Islet precursor cell (in vitro differentiated cells): Measurements from ENCODE around the gene CNN3.
"Not testable (repeated sequence)": the region's sequence is repeated elsewhere in the genome, so short reads cannot be mapped to it uniquely, and the experiment has no call there.

Experiments
- DNase-seq: peaks from one replicate; pipeline ENCODE4 v3.0.0-alpha.2; 2018

CNN3 gene

DNA sequence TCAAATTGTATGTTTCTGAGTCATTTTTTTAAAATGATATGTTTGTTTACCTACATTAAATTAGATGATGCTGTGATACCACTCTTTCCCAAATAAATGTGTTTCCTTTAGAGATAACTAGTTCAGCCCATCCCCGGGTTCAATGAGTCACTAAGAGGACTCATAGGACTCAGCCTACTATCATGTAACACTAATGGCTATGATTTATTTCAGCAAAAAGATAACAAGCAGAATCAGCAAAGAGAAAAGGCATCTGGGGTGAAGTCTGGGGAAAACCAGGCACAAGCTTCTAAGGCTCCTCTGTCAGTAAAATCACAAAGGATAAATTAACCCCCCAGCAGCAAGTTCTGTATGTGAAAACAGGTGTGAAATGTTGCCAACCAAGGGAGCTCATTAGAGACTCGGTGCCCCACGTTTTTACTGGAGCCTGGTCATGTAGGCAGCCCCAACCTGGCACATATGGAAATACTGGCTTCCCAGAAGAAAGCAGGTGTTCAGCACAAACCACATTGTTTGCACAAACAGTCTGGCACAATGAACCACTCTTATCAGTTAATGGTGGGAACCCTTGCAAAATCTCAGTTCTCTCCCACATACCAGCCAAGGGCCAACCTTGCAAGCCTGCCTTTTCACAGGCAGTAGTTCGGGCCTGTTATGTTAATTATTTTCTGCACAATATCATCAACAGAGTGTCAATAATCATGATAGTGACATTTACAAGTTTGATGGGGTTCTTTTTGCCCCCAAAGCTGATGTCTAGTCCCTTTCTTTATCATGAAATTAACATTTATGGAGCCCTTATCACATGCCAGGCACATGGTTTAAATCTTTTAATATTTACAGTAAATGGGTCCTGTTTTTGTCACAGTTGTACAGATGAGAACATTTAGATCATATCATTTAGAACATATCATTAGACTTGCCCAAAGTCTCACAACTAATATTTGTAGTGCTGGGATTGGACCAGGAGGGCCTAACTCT is 23.1 kb upstream of the CNN3 start:
- DNase-seq: no peak

DNA sequence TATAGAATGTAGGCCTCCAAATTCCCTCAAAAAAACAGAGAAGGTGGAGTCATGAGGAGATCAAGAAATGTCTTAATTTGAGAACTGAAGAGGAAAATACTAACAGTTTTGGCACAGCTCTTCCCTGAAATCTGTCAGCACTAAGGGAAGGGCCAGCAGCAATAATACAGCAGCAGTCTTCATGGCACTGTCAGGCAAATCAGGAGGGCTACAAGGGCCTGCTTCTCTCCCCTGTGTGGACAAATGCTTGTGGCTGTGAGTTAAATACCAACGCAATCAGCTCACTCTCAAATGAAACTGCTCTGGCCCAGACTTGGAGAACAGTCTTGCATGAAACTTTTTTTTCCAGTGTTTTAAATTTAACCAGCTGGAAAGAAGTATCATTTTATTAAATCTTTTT is 20.5 kb upstream of the CNN3 start:
- DNase-seq: peak; percentile 59

DNA sequence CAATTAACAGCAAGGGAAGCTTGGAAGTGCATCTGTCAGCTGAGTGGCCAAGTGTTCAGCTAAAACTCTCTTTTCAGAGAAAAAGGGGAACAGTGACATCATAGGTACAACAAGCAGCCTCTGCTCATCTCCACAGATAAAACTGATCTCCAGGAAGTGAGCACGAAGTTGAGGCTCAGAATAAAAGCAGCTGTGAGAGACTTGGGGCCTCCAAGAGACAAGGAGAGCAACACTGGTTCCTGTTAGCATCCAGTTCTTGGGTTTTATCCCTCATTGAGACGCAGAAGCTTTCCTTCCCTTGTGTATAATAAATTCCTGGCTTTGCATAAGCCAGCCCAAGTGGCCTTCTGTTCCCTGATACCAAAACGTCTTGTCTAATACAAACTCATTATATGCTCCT is 20.0 kb upstream of the CNN3 start:
- no peak for DNase-seq

DNA sequence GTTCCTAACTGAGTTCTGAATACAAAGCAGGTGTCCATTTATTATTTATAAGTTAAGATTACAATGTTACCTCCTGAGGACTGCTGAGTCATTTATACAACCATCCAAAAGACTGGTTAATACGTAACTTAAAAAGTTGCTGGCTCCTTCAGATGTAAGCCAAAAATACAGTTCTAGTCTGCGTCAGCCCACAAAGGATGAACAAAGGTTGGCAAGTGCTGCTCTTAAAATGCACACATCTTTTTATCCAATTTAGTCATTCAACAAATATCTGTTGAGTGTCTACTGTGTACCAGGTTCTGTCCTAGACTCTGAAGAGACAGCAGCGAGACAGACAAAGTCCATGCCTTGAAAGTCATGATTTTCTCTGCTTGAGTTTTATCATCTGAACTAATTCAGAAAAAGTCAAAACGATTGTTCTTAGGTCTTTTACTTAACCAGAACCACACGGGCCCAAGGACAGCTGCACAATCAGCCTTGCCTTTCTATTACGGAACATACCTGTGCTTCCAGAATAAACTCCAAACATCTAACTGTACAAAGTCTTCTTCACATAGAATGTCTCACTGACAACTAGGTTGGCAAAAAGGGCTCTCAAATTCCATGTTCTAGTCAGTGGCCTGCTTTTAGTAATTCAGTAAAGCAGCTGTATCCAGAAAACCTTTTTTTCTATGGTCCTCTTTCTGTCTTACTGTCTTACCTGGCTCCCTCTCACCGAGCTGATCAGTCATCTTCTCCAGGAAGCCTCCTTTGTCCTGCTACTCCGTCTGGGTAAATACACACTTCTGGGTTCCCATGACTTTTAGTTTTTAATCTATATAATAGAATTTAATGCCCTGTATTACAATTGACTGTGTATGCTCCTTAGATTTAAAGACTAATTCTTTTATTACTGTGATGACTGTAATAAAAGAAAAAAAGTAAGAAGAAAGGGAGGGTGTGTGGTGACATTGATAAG is 15.5 kb upstream of the CNN3 start:
- no peak for DNase-seq

DNA sequence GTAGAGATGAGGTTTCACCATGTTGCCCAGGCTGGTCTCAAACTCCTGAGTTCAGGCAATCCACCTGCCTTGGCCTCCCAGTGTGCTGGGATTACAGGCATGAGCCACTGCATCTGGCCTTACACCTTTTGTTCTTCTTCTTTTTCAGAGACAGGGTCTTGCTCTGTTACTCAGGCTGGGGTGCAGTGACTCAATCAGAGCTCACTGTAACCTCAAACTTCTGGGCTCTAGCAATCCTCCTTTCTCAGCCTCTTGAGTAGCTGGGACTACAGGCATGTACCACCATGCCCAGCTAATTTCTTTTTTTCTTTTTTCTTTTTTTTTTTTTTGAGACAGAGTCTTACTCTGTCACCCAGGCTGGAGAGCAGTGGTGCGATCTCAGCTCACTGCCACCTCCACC is 14.6 kb upstream of the CNN3 start:
- DNase-seq: not testable (repeated sequence)

DNA sequence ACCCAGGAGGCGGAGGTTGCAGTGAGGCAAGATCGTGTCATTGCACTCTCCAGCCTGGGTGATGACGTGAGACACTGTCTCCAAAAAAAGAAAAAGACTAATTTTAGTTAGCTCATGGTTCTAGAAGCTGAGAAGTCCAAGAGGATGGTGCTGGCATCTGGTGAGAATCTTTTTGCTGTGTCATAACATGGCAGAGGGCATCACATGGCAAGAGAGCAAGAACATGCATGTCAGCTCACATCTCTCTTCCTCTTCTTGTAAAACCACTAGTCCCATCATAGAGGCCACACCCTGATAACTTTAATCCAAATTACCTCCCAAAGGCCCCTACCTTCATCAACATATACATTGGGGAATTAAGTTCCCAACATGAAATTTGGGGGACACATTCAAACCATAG is 13.8 kb upstream of the CNN3 start:
- DNase-seq: no peak

DNA sequence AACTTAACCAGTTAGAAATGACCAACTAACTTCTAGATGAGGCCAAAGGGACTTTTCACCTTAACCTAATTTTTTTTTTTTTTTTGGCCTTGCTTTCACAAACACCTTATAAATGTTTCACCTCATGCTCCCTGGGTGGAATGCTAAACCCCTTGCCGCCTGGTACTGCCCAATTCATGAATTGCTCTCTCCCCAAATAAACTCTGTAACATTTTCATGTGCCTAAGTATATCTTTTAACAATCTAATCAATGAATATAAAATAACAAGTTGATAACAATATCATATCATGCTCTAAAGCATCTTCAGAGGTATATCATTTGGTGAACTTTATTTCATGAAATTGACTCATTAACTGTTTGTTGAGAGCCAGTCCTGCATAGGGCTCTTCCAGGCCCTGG is 10.9 kb upstream of the CNN3 start:
- DNase-seq: no peak

DNA sequence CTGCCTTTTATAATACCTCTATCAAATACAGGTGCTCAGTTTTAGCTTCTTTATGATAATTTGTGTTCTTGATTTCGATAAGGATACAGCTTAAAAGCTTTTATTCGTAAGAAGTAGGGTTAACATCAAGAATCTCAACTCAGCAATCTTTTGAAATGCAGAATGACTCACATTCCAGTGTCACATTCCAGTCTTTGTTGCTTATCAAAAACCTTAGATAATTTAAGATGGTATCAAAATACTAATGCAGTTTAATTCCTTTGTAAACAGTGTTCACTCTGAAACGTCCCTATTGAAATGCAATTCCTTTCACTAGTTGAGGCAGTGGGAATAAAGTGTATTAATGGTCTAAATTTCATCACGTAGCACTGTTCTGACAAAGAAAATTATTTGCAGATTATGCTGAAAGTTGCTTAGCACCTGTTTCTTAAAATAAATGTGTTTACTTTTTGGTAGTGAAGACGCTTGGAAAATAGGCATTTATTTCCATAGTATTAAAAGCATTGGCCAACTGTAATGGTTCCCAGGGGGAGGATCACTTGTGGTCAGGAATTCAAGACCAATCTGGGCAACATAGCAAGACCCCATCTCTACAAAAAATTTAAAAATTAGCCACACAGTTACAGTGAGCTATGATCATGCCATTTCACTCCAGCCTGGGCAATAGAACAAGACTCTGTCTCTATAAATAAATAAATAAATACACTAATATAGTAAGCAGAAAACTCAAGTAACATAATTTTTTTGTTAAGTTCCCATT is 10.1 kb upstream of the CNN3 start:
- DNase-seq: no peak

DNA sequence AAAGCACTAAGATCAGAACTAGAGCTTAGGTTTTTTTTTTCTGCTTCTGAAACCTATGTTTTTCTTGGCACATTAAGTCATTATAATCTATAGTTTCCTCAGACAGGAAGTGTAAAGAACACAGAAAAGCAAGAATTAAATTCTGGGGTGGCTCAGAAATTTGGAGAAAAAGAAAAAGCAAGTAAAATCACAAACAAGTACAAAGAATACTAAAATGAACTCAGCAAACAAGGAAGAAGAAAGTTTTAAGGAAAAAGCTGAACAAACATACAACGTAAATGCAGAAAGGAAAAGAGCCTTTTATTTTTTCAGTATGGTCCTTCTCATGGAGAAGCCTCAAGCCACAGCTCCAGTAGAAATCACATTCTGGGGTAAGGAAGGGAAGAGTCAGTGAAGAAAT is 8.6 kb upstream of the CNN3 start:
- no peak for DNase-seq

DNA sequence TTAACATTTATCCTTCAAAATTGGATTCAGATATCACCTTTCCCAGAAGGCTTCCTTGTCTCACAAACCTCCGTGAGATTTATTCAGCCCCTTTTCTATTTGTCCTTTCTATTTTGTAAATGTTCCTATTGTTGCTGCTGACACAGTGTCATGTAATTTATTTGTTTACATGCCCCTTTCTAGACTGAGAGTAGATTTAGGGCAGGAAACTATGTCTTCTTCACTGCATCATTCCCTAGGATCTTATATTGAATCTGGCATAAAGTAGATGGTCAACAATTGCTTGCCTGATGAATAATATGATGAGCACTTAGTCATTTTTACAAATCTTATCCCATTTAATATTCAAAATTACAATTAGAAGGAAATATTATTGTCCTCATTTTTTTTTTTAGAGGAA is 8.1 kb upstream of the CNN3 start:
- DNase-seq: no peak

DNA sequence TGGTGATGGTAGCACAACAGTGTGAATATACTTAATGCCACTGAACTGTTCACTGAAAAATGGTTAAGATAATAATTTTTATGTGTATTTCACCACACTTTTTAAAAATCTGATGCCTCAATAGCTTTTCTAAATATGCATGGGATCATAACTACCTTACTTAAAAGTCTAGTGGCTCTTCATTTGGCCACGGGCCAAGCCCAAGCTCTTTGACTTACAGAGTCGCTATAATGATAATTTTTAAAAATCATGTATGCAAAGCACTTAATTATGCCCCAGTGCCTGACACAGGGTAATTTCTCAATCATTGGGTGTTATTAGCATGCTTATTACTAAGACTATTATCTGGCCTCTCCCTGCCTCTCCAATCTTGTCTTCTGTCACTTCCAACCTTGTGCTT is 7.6 kb upstream of the CNN3 start:
- DNase-seq: no peak

DNA sequence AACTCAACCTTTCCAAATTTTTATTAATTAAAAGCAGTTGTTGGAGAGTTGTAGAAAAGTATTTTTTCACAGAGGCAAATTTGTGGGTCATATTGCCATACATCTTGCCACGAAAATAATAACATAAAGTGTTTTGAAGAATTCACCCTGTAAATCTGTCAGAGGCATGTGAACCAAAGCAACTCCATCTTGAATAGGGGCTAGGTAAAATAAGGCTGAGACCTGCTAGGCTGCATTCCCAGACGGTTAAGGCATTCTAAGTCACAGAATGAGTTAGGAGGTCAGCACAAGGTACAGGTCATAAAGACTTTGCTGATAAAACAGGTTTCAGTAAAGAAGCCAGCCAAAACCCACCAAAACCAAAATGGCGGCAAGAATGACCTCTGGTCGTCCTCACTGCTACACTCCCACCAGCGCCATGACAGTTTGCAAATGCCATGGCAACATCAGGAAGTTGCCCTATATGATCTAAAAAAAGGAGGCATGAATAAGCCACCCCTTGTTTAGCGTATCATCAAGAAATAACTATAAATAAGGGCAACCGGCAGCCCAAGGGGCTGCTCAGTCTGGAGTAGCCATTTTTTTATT is 4.4 kb upstream of the CNN3 start:
- DNase-seq: no peak

DNA sequence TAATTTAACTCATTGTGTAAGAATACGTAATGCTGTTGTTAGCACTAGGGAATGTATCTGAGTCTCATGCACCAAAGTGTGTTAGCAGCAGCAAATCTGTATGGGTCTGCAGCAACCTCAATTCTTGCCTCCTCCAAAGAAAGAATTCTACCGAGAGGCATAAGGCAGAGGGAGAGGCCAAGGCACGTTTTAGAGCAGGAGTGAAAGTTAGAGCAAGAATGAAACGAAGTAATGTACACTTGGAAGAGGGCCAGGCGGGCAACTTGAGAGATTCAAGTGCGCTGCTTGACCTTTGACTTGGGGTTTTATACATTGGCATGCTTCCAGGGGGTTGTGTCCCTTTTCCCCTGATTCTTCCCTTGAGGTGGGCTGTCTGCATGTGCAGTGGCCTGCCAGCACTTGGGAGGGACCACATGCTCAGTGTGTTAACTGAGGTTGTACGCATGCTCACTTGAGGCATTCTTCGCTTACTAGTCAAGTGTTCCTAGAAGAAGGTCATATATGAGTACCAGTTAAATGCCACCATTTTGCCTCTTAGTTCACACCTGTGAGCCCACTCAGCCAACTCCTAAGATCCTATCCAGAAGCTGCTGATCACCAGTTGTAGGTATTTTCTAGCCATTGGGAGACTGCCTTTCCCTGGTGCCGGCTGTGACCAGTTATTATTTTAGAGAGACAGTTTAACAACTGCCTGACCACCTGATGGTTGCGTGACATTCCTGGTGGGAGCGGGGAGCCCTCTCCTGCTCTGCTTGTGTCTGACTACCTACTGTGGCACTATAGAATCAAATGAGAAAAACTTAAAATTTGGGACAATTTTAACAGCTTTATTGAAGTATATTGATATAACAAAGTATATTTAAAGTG is 2.7 kb upstream of the CNN3 start:
- no peak for DNase-seq

DNA sequence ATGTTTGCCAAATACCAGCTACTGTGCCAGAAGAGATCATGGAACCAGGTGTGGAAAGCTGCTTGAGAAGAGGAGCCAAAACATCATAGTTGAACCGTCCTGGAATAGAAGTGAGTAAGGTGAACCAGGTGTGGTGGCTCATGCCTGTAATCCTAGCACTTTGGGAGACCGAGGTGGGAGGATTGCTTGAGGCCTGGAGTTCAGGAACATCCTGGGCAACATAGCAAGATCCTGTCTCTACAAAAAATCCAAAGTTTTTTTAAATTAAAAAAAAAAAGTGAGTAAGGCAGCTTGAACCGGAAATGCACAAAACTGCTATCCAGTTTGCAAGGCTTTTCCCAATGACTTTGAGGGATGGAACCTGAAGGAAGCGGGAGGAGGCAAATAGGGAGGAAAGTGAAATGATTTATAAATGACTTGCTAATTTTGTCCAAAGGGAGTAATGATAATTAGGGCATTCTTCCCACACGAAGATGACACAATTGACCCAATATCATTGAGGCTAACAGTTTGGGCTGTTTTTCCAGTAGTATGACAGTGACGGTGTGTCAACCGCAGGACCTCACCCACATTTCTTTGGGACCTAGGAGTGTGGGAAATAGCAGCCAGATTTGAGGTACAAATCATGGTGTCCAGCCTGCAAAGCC is 1.5 kb upstream of the CNN3 start:
- no peak for DNase-seq

DNA sequence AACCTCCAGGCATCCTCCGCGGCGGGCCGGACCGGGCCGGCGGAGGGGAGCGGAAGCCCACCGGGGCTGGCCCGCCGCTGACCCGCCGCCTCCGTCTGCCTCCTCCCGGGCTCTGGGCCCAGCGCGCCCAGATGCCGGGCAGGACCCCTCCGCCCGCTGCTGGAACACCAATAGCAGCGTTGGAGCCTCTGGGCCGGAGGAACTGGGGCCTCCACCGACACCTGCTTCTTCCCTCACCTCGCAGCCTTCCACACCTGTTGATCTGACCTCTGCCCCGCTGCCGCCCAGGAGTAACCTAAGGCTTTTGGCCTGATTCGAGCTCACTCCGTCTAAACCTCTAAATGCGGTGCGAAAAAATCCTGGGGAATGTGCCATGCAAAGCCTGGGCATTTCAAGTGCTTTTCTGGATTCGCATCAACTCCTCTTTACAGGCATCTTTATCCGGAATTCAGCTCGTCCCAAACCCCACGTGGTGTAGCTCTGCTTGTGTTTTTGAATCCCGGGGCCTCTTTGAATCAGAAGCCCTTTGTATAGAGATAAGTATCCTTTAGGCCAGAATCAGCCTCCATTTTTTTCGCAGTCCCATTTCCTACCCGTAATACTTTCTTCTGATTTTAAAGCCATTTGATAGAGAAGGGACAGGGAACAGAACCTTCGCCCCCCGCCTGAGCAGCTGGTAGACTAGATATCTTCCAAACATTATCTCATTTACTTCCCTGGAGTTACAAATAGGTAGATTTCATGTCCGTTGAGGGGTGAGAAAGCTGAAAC is 680 bp upstream of the CNN3 start:
- DNase-seq: no peak

DNA sequence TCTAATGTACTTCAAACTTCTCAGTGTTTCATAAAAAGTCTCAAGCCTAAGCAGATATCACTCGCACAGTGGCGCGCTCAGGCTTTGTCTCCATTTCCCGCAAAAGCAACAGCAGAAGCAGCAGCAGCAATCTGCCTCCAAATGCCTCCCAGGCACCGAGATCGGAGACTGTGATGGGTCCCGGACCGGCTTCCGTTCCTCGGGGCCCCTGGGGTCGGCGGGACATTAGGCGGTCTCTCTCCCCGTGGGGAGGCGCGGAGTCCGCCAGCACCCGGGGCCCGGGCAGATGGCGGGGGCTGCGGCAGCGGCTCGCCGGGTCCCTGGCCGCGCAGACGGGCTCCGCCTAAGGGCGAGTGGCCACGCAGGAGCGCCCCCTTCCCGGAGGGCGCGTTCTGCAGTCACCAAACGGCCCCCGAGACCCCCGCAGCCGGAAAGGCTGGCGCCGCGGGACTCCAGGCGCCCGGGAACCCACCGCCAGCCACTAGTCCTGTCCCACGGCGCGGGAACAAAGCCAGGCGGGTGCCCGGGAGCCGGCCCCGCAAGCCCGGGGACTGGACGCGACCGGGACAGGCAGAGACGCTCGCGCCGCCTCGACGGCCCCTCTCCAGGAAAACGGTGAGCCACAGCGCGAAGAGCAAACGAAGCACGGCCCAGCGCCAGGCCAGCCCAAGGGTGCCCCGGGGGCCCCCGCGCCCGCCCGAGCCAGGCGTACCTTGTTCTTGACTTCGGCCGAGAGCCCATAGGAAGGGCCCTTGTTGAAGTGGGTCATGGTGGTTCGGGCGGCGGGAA is 590 bp downstream of the CNN3 start:
- peak; percentile 75 for DNase-seq

DNA sequence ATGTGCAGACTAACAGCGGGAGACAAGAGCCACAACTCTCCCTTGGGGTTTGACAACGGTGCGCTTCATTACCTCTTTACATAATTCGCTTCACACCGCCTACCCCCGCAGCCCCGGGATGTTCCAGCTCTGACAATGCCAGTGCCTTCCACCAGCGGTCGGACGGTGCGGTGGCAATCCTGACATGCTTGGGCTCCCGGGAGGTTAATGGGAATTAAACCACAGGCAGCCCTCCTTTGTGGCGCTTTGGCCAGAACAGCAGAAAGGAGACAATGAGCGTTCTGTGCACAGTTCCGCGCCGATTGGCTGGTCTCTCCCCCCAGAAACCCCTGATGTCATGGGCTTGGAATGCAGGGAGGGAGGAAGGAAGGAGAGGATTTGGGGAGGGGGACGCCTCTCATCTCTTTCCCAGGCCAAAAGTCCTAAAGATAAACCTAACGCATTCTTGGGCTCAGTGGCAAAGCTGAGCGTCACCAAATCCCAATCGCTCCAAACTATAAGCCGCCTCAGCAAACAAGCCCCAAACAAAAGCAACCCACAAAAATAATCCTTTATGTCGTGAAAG is 1.3 kb downstream of the CNN3 start:
- peak; percentile 99 for DNase-seq

DNA sequence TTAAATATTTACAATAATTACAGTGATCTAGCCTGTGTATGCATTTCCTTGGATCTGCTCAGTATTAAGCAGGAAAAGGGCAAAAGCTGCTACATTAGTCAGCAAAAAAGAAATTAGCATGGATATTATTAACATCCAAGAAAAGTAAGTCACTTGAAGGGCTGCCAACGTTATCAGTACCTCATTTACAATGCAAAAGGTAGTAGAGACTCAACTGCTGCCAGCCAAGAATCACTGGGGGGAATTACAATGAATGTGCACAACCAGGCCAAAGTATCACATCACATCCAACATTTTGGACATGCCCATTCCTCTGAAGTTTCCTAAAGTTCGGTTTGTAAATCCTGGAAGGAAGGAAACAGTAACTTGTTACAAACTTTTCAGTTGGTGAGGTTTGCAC is 1.9 kb downstream of the CNN3 start:
- no peak for DNase-seq

DNA sequence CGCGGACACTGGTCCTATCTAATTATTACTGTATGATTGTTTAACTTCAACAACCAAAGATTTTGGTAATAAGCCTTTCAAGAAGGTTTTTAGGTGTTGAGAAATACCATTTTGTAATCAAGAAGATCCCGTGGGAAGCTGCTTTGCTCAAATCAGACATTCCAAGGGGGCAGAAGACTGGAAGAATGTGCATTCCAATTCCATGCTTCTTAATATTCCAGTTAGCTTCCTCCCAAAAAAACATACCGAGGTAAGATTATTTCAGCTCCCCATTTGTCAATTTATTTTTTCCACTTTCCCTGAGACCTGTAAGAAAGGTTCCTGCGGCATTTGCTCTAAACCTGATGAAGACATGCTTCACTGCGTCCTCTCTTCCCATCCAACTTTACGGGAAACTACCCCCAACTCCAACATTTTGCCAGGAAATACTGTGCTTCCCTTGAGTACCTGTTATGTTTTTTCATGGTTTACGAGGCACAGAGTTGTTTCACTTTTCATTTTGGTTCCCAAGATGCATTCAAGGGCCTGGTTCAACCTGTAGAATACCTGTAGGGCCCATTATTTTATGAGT is 4.1 kb downstream of the CNN3 start:
- DNase-seq: no peak
